SKM-1 (cell line): ENCODE measurements around the gene ZNF444.
A peak's percentile ranks its signal among the peaks of the same experiment; 100 is the strongest.

Experiments used
- DNase-seq: peaks from one replicate; lab custom pipeline; 2025; ENCODE audit not compliant: unreplicated experiment; lab: John Stamatoyannopoulos, UW

ZNF444 gene

DNA sequence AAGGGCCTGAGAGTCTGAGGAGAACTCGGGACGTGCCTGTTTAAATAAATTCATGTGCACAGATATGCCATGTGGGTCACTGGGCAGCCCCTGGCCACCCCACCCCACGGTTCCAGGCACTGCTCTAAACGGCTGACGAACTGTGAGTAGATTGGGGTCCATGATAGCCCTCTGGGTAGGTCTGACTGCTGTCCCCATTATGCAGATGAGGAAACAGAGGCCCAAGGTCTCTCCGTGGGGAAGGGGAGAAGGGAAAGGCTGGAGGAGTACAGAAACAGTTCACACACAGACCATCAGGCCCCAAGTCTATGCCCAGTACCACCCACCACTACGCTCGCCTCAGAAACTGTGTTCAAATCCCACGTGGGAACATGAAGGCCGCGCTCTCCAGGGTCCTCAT is 34.1 kb upstream of the ZNF444 start:
- no peak for DNase-seq

DNA sequence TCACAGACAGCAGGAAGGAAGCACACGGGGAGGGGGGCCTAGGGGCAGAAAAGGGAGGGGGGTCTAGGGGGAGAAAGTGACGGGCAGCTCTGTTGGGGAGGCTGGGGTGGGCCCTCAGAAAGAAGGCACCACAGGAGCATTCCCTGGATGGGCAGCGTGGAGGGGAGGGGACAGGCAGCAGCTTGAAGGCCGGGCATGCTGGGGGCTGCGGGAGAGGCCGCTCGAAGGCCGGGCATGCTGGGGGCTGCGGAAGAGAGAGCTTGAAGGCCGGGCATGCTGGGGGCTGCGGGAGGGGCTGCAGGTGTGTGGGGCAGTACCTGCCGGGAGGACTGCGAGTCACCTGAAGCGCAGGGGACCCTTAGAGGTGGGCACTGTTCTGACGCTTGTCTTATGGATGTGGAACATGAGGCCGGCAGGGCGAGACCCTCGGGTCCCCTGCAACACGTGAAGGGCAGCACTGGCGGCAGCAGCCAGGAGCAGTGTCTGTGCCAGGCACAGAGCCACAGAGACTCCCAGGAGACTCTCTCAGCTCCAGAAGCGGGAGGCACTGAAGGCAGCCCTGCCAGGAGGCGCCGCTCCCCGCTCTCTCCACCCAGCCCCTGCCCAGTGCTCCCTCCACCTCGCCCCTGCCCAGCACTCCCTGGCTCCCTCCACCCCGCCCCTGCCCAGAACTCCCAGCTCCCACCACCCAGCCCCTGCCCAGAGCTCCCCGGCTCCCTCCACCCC is 33.3 kb upstream of the ZNF444 start:
- no peak for DNase-seq

DNA sequence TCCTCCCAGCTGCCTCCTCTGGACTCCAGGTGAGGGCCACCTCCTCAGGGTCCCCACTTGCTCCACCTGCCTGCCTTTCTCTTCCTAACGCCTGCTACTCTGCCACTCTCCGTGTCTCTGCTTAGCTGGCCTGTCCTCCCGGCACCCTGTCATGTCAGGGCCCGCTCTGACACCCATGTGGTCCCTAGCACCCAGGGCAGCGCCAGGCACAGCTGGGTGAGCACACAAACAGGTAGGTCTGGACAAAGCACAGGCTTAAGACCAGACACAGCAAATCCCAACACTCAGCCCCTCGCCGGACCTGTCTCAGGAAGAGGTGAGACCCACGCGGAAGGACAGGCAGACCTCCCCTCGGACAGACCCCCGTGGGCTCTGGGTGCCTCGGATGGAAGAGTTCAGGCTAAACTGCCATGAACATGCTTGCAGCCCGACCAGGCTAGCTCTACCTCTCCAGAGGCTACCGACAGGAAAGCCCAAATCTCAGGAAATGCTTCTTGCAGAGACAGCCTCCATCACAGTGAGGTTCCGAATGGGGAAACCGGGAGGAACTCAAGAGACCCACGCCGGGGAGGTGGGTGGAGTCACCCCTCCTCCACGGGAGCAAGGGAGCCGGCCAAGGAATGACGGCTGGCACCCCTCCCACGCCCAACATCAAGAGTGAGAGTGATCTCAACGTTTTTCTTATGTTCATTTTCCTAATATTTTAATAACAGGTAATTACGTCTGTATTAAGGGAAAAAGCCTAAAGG is 32.5 kb upstream of the ZNF444 start:
- DNase-seq: no peak

DNA sequence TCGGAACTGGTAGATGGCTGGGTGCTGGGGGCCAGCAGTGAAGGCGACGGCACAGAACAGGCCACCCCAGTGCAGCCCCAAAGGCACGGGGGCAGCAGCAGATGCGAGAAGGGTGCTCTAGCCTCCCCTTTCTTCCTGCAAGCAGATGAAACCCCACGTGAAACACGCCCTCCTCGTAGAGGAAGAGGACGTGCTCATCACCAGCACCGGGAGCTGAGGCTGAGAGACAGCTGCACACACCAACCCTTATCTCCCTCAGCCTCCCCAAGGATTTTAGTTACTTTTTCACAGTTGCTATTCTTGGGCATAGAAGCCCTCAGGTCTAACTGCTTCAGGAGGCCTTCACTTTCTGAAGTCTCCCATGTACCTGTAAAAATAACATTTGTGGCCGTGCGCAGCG is 31.9 kb upstream of the ZNF444 start:
- no peak for DNase-seq

DNA sequence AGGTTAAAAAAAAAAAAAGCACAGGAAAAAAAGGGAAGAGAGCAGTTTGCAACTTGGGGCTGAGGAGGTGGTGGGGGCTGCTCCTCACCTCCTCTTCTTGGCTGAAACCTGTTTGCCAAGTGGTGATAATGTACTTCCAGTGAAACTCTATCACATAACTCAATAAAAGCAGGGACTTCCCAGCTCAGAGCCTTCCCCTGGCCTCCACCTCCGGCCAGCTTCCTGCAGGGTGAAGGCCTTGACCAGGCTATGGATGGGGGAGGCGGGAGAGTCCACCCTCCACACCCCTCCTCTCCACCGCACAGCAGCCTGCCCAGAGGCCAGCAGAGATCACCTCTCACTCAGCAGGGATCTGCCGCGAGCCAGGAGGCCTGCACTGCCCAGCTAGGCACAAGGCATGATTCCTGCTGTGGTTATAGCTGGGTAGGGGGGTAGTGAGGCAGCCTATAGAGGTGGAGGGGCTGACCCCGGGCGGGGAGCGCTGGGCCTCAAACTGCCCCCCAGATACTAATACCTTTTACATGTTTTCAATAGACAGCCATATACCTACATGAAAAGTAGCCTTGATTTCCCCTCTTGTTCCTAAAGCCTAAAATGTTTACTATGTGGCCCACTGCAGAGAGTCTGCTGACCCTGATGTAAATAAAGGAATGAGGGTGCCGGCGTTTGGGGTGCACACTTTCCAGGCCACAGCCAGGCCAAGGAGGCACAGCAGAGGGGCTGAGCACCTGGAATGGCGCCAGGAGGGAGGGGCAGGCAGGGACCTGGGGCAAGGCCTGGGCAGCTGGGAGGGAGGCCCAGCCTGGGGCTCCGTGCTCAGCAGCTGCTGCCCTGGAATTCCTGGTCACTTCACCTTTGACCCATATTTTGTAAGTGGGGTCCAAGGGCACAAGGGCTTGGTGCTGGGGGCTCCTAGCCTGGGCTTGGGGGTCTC is 30.3 kb upstream of the ZNF444 start:
- no peak for DNase-seq

DNA sequence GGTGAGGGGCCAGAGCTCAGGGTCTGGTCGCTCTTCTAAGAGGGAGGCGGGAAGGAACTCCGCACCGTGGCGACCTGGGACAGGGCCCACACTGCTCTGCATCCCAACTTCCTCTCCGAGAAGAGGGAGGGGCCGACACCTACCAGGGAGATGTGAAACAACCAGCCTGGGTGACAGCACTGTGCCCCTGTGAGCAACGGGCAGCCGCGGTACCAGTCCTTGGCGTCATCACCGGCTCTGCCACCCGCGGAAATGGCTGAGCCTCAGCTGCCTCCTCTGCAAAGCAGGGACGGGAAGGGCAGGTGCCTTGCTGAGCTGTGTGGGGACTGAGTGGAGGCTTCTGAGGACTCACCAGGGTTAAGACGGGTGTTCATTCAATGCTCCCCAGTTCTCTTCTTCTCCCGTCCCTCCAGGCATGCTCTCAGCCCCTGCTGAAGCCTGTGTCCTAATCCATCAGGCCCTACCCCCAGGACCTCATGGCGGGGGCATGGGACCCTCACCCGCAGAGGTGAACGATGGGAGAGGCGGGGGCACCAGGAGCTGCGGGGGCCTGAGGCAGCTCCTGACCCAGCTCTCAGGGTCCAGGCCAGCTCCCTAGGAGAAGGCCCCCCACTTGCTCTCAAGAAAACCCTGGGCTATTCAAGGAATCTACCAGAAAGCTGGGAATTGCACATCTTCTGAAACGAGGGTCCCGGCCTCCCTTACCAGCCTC is 29.3 kb upstream of the ZNF444 start:
- DNase-seq: no peak

DNA sequence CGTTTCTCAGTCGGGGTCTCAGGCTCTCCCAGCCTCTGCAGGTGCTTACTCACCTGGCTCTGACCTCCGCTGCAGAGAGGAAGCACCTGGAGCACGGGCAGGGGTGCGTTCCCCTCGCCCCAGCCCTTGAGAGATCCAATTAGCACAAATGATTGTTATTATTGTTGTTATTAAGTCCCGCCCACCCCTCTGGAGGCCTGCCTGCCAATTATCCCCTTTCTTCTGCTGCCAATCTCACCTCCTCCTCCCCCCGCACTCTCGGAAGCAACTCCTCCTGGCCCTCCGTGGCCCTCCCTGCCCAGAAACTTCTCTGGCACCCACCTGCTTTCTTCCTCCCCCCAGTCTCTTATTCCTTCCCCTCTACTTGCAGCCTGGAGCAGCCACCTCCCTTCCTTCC is 28.8 kb upstream of the ZNF444 start:
- no peak for DNase-seq

DNA sequence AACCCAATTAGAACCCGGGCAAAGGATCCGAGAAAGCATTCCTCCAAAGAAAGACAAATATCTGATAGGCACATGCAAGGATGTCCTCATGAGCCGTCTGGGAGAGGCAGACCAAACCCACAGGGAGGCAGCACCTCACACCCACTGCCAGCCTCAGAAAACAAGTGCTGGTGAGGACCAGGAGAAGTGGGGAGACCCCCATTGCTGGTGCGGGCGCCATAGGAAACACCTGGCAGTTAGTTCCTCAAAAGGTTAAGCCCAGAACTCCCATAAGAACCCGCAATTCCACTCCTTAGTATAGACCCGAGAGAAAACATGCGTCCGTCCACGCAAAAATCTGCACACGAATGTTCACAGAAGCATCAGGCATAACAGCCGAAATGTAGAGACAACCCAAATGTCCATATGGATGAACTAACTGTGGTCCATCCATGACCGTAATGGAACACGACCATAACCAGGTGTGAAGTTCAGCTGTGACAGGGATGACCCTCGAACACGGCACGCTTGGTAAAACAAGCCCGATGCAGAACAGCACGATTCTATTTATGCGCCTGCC is 27.9 kb upstream of the ZNF444 start:
- no peak for DNase-seq

DNA sequence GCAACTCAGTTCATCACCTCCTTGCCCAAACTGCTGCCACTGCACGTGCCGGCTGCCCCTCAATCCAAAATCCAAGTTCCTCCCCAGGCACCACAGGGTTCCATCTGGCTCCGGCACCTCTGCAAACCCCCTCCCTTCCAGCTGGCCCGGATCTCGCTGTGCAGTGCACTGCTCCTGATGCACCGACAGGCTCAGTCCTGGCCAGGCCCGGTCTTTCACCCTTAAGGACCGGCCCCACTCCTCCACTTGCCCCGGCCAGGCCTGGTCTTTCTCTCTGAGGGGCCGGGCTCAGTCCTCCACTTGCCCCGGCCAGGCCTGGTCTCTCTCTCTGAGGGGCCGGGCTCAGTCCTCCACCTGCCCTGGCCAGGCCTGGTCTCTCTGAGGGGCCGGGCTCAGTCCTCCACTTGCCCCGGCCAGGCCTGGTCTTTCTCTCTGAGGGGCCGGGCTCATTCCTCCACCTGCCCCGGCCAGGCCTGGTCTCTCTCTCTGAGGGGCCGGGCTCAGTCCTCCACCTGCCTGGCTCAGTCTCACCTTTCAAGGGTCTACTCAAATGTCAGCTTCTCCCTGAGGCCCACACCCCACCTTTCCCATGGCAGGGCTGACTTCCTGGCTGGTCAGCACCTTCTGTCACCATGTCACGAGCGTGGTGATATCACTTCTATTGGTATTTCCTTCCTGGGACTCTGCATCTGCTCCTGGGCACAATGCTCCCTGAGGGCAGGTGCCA is 26.9 kb upstream of the ZNF444 start:
- no peak for DNase-seq

DNA sequence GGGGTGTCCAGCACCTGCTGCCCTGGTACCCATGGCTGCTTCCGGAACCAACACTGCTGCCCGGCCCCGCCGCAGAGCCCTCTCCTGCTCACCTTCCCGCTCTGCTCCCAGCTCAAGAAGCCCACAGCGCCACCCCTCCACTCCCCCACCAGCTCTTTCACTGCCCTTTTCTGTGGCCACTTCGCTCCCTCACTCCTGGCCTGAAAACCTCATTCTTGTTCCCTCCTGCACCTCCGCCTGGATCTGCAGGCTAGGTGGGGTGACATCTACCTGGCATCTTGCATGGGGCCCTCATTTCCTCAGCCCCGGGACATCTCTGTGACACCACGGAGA is 26.3 kb upstream of the ZNF444 start:
- DNase-seq: no peak

DNA sequence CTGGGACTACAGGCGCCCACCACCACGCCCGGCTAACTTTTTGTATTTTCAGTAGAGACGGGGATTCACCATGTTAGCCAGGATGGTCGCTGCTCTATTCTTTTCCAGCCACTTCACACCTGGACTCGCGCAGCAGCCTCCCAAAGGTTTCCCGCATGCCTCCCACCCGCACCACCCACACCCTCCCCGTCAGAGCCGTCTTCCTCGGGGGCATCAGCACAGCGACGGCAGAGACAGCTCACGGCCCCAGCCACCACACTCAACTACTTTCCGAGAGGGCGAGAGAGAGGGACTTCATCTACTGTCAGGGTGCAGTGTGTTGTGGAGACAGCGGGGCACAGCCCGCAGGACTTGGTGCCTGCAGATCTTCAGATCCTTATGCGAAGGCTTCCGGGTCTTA is 25.6 kb upstream of the ZNF444 start:
- no peak for DNase-seq

DNA sequence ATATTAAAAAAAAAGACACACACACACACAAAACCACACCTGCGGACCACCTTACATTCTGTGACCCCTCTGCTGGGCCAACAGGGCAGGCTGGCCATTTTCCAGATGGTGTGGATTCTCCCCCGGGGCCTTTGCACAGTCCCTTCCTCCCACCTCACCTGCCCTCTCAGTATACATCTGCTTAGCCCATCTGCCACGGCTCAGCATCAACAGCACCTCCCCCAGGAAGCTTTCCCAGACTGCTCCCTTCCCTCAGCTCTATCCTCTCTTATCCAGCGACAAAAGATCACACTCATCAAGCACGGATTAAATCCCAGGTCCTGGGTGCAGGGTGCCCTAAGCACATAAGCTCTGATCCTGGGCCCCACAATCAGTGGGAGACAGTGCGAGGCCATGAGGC is 24.5 kb upstream of the ZNF444 start:
- DNase-seq: no peak

DNA sequence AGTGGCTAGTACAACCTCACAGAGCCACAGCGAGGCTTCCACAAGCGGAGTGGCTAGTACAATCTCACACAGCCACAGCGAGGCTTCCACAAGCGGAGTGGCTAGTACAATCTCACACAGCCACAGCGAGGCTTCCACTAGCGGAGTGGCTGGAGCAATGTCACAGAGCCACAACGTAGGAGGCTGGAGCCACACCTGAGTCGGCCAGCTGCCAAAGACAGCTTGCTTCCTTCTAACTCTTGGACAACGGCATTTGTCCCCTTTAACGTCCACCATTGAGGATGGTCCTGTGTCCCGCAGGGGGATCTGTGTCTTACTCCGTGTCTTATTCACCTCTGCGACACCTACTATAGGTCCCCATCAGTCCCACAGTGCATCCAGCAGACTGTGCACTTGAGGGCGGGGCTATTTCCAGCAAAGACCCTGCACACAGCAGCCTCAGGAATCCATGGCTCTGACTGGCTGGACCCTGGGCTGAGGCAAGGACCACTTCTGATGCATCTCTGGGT is 23.7 kb upstream of the ZNF444 start:
- DNase-seq: no peak

DNA sequence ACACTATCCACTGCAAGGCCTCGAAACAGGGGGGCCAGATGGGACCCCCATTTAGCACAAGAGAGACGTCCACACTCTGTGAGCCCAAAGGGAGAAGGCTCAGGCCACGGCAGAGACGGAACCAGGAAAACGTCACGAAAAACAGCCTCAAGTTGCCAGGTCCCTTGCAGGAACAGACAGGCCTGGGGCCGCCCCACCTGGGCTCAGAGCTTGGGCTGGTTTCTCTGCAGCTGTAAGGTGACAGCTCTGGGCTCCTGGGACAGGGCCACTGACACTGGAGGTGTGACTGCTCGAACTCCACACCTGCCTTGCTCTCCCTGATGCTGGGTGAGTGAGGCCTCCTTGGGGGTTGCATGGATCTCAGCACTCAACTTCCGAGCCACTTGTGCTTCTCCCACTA is 23.2 kb upstream of the ZNF444 start:
- no peak for DNase-seq

DNA sequence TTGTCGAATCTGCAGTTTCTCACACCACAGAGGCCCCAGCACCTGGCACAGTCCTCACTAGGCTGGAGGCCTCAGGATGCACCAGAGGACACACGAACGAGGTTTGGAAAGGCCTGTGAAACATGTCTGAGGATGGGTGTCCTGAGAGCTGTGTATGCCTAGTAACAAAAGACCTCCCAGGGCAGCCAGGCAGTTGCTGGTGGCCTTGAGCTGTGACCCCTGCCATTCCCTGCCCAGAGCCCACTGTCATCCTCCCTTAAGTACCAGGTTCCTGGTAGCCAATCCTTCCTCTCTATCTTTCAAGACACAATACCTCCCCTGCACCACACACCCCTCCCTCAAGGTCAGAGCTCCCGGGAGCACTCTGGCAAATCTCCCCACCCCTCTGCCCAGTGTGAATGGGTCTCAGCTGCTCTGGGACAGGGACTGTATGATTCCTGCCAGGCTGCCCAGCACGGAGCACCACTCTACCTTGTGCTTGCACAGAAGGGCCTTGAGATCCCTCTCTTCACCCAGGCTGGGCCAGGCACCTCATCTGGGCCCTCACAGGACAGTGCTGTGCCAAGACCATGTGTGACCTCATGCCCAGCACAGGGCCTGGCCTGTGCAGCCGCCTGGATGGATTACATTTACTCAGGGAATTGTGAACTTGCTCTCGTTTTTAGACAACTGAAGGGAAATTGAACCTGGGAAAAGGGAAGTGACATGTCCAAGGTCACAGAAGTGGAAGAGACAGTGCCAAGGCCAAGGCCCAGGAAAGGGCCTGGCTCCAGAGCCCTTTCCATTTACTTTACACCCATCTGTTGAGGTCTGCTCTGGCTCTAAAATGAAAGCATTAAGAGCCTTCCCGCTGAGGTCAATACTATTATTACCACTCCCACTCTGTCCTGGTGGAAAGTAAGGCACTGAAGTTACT is 22.2 kb upstream of the ZNF444 start:
- no peak for DNase-seq

DNA sequence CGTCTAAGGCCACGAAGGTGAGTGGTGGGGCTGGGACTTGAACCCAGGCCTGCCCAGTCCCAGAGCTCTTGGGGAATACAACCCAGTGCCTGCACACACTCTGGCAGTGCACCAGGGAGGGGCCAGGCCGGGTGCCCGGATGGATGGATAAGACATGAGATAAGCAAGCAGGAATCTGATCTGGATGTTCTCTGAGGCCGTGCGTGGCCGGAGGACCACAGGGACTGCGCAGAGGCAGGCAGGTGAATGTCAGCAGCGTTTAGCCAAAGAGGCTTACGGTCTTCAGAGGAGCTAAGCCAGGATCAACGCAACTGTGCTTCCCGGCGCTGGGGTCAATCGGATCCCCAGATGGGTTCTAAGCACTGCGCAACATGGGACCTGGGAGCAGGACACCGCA is 21.5 kb upstream of the ZNF444 start:
- no peak for DNase-seq

DNA sequence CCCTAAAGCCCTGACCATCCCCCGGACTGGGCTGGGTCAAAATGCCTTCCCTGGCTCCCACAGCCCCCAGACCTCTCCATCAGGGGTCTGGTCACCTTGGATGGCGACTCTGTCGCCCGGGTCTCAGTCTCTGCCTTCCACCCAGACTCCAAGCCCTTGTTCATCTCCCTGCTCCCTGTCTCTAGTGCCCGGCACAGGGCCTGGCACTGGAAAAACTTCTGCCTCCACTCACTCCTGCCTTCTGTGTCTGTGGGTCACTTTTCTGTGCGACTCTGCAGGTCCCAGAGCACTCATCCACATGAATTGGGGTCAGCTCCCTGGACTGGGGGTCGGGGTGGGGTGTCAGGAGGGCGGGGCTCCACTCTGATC is 21.1 kb upstream of the ZNF444 start:
- DNase-seq: no peak

DNA sequence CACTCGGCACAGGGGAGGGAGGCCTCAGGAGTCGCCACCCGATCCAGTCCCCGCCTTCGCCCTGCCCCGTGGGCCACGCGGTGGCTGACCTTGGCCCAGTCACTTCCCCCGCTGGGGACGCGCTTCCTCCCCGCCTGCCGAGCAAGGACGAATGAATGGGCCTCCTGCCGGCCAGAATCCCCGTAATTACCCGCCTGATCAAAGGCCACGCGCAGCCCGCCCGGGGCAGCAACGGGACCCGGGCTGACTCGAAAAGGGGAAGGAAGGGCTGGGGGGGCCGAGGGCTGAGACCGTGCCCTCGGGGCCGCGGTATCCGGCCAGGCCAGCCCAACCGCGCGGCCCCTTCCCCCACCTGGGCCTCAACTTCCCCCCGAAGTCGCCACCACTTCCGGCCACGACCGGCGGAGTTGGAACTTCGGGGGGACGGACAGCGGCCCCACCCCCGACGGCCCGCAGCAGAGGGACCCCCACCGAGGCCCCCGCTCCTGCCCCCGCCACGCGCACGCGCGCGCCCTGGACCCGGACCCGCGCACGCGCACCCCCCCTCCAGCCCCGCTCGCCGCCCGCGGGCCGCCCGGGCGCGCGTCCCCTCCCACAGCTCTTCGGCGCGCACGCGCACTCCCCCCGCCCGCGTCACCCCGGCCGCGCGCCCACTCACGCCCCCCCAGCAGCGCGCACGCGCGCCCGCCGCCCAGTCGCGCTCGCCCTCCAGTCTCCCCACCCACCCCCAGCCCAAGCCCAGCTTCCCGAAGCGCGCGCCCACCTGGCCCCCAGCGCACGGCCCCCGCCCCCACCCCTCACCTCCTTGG is 20.5 kb upstream of the ZNF444 start:
- DNase-seq: peak; percentile 36
